SU-DHL-6 (cell line): Measurements from ENCODE around the gene CKS1B.

Experiments used
- EZH2phosphoT487 ChIP-seq: fragments of 200-600 bp; sonication (generic), shearing (Covaris generic); conservative IDR thresholded peaks from 2 replicates; pipeline ENCODE4 v1.6.1; 2018; ENCODE audit warnings: mild to moderate bottlenecking, antibody characterized with exemption, low read length, moderate library complexity, mixed read lengths
- TF ChIP-seq, protein P1 (sequence below): fragments of 200-600 bp; sonication (generic); IDR thresholded peaks from one replicate; pipeline ENCODE4 v1.5.1; 2017; ENCODE audit warnings: antibody characterized with exemption, mild to moderate bottlenecking, low read length, moderate library complexity; ENCODE audit not compliant: insufficient read depth, poor library complexity, severe bottlenecking

DNA sequence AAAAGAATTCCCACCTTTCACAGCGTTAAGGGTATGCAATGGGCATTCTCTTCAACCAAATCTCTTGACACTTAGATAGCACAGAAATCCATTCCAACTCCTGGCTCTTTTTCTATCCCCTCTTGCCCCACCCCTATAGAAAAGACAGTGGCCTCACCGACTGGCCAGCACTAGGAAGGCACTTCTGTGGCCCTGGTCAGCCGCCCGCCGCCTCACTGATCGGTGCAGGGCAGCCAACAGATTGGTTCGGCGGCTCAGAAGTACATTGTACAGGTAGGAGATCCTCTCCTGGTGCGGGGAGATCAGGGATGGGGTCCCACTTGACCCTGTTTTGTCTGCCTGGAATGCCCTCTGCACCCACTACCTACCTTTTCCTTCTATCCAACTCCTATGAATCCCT lies 49.8 kb downstream of the CKS1B start:
- TF ChIP-seq, protein P1, sequence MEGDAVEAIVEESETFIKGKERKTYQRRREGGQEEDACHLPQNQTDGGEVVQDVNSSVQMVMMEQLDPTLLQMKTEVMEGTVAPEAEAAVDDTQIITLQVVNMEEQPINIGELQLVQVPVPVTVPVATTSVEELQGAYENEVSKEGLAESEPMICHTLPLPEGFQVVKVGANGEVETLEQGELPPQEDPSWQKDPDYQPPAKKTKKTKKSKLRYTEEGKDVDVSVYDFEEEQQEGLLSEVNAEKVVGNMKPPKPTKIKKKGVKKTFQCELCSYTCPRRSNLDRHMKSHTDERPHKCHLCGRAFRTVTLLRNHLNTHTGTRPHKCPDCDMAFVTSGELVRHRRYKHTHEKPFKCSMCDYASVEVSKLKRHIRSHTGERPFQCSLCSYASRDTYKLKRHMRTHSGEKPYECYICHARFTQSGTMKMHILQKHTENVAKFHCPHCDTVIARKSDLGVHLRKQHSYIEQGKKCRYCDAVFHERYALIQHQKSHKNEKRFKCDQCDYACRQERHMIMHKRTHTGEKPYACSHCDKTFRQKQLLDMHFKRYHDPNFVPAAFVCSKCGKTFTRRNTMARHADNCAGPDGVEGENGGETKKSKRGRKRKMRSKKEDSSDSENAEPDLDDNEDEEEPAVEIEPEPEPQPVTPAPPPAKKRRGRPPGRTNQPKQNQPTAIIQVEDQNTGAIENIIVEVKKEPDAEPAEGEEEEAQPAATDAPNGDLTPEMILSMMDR = no peak
- no peak for TF ChIP-seq EZH2phosphoT487
